Naive thymus-derived CD4-positive, alpha-beta T cell (primary cell): ENCODE measurements around the gene DAAM2. TPM values are rescaled to one million over a fixed set of nuclear protein-coding genes. Genes with fewer than 3 reads are reported as not detected.

ENCODE experiments used
- ATAC-seq: fragments of 150-1000 bp; cut with Tn5 transposase; 2 replicates; pipeline ENCODE4 v1.10.0; 2021; ENCODE audit warnings: mild to moderate bottlenecking, moderate library complexity
- CTCF ChIA-PET: fragments of 350-600 bp; sonication (Branson Sonifier 250); formaldehyde crosslinking; loops from one replicate; lab custom pipeline; 2021; ENCODE audit warnings: antibody characterized with exemption; lab: Charles Lee
- POLR2A ChIA-PET: fragments of 350-600 bp; sonication (Branson Sonifier 250); formaldehyde crosslinking; loops from one replicate; lab custom pipeline; 2021; ENCODE audit warnings: antibody characterized with exemption, inconsistent platforms; lab: Charles Lee
- DNase-seq, 9 donors: peaks; one replicate each; pipeline versions ENCODE4 v3.0.0 to v3.0.0-alpha.2; 2020 to 2022; ENCODE audit warnings: mixed read lengths in 1 of 9
- H3K27ac ChIP-seq: one replicate; pipeline ENCODE4 v1.7.0; 2013; ENCODE audit warnings: mild to moderate bottlenecking, low read depth, low read length, moderate library complexity
- H3K27me3 ChIP-seq, 2 donors: one replicate each; pipeline ENCODE4 v1.7.0; 2013; ENCODE audit warnings: low read length in 2 of 2, mild to moderate bottlenecking in 2 of 2, moderate library complexity in 2 of 2; ENCODE audit not compliant: control insufficient read depth in 2 of 2, insufficient read depth in 2 of 2
- H3K36me3 ChIP-seq, 3 experiments: 1 replicate in 2 of 3; 2 replicates in 1 of 3; pipeline ENCODE4 v1.7.0; 2013; ENCODE audit warnings: low read length in 3 of 3, mild to moderate bottlenecking in 3 of 3, moderate library complexity in 1 of 3; ENCODE audit not compliant: insufficient read depth in 3 of 3, control insufficient read depth in 2 of 3
- H3K4me1 ChIP-seq, 2 donors: one replicate each; pipeline ENCODE4 v1.7.0; 2013; ENCODE audit warnings: low read length in 2 of 2, mild to moderate bottlenecking in 2 of 2, moderate library complexity in 1 of 2; ENCODE audit not compliant: control insufficient read depth in 2 of 2, insufficient read depth in 2 of 2
- H3K4me3 ChIP-seq: 2 replicates; pipeline ENCODE4 v1.7.0; 2013; ENCODE audit warnings: mild to moderate bottlenecking, low read length
- H3K9me3 ChIP-seq, 3 experiments: 1 replicate in 2 of 3; 2 replicates in 1 of 3; pipeline ENCODE4 v1.7.0; 2013; ENCODE audit warnings: low read length in 3 of 3; ENCODE audit not compliant: control insufficient read depth in 2 of 3
- H3K27ac Mint-ChIP-seq, 9 donors: one replicate each; pipeline ENCODE4 v1.8.0; 2020 to 2022; ENCODE audit warnings: mixed read lengths in 9 of 9, mild to moderate bottlenecking in 8 of 9, moderate library complexity in 5 of 9, inconsistent platforms in 2 of 9
- H3K27me3 Mint-ChIP-seq, 5 donors: one replicate each; pipeline ENCODE4 v1.8.0; 2021 to 2022; ENCODE audit warnings: mixed read lengths in 5 of 5, mild to moderate bottlenecking in 1 of 5
- H3K36me3 Mint-ChIP-seq, 5 donors: one replicate each; pipeline ENCODE4 v1.8.0; 2020 to 2022; ENCODE audit warnings: mixed read lengths in 5 of 5, mild to moderate bottlenecking in 3 of 5, inconsistent platforms in 1 of 5
- H3K4me1 Mint-ChIP-seq, 7 donors: one replicate each; pipeline ENCODE4 v1.8.0; 2020 to 2022; ENCODE audit warnings: mixed read lengths in 7 of 7, mild to moderate bottlenecking in 3 of 7, inconsistent platforms in 1 of 7
- H3K4me3 Mint-ChIP-seq, 10 donors: one replicate each; pipeline ENCODE4 v1.8.0; 2020 to 2022; ENCODE audit warnings: mild to moderate bottlenecking in 10 of 10, mixed read lengths in 10 of 10, moderate library complexity in 6 of 10, inconsistent platforms in 2 of 10
- H3K9me3 Mint-ChIP-seq, 11 donors: one replicate each; pipeline ENCODE4 v1.8.0; 2020 to 2022; ENCODE audit warnings: mixed read lengths in 11 of 11, mild to moderate bottlenecking in 4 of 11, inconsistent platforms in 1 of 11, moderate library complexity in 1 of 11
- intact Hi-C, 2 donors: fragments of 100-400 bp; cut with micrococcal nuclease; formaldehyde crosslinking; loops; one replicate each; pipeline ENCODE4 v1.15.1; 2023
- polyA plus RNA-seq, 2 donors: library from polyadenylated mRNA; unstranded; fragments of 300-500 nt; fragmentation: Illumina TruSeq; gene quantifications; one replicate each; pipeline ENCODE4 v1.2.3, GENCODE V29; 2021
- total RNA-seq, 6 experiments: library from RNA in 5 of 6; stranded (reverse) in 5 of 6; gene quantifications; 1 replicate in 5 of 6; 2 replicates in 1 of 6; pipeline ENCODE4 v1.2.3 and lab custom pipeline; 2021 to 2026

DAAM2 gene
- total and polyA plus RNA-seq, 7 experiments from 2014 or later = not detected

DNA sequence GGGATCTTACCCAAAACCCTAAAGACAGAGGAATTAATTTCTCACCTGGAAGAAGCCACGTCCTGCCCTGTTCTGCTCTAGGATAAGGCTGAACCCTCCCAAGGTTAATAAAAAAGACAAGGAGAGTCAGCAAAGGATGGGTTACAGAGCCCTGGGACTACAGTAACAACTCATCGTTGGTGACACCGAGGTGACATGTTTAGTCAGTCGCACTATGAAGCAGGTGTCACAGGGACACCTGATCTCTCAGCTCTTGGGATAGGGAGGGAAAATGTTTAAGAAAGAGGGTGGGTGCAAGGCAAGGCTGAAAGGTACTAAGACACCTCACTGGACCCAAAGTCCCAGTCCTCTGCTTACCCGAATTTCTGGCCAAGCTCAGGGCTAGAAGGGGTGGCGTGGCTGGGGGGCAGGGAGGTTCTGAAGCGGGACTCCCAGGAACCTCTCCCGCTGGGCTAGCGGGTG is 141.5 kb downstream of the DAAM2 start:
- DNase-seq = peak in 1 of 9 donors; percentile 5
- H3K27ac Mint-ChIP-seq = peak overlapping the region in 7 of 9 donors; percentile 66 to 93 (median 78)
- intact Hi-C loops = loop anchor here in 1 of 2 donors (1.0 to 10.0 kb wide), 2 partner anchors 208 to 819 kb away; partner anchors contain the start of genes KIF6 and SAYSD1
- H3K9me3 ChIP-seq = no peaks in the 10 kb centered on the region
- peak overlapping the region; percentile 42 for H3K4me3 ChIP-seq
- no peaks in the 10 kb centered on the region for H3K27me3 ChIP-seq
- no peaks in the 10 kb centered on the region for H3K36me3 ChIP-seq
- peaks cover 0 to 35% (median 7%) of the 10 kb centered on the region in 5 donors for H3K27me3 Mint-ChIP-seq
- peaks cover 0 to 7% of the 10 kb centered on the region in 2 donors for H3K4me1 ChIP-seq
- H3K36me3 Mint-ChIP-seq = no peaks in the 10 kb centered on the region
- peaks cover 3 to 28% (median 24%) of the 10 kb centered on the region in 7 donors for H3K4me1 Mint-ChIP-seq
- ChIA-PET POLR2A (no interaction called here), CTCF (no interaction called here)
- H3K4me3 Mint-ChIP-seq = peak overlapping the region; percentile 78 to 95 (median 90)
- no peaks in the 10 kb centered on the region for H3K9me3 Mint-ChIP-seq
- no peak for ATAC-seq
- peak overlapping the region; percentile 27 for H3K27ac ChIP-seq

DNA sequence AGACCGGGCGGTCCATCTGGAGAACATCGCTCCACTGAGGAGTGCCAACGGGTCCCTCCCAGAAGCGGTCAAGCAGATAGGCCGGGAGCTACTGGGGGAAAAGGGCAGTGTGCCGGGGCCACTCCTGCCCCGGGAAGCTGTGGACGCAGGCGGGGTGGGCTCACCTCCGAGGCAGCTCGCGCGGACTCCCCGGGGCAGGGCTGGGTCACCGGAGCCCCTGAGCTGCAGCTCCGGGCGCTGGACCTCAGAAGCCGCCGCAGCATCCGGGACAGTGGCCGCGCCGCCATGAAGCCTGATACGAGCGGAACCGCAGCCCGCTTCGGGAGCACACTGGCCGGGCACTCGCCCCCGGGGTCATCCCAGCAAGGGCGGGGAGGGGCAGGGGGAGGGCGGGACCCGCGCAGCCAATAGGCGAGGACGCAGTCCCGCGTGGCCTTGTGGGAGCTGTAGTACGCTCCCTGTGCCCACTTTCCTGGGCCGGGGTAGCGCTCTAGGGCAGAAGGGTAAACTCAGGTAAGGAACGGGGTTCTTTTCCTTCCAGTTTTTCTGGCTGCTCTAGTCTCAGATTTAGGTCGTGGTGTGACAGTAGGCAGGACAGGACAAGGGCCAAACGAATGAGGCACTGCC is 142.1 kb downstream of the DAAM2 start, which contains the start of gene MOCS1:
MOCS1 (minus strand) TSS at position 332 of the 627 bp plus-strand sequence; CDS start at position 287, 45 bp downstream.
- Mint-ChIP-seq H3K4me3 (peak within 1 kb of the TSS; percentile 80 to 95 (median 90)), H3K9me3 (no peaks in the 10 kb centered on the region), H3K27me3 (peaks cover 0 to 35% (median 7%) of the 10 kb centered on the region in 5 donors), H3K4me1 (peaks cover 3 to 28% (median 24%) of the 10 kb centered on the region in 7 donors), H3K36me3 (no peaks in the 10 kb centered on the region), H3K27ac (peak within 1 kb of the TSS in 7 of 9 donors; percentile 66 to 93 (median 78))
- Histone ChIP-seq H3K36me3 (no peaks in the 10 kb centered on the region), H3K9me3 (no peaks in the 10 kb centered on the region), H3K4me1 (peaks cover 0 to 7% of the 10 kb centered on the region in 2 donors), H3K27ac (peak within 1 kb of the TSS; percentile 27), H3K4me3 (peak within 1 kb of the TSS; percentile 42), H3K27me3 (no peaks in the 10 kb centered on the region)
- ChIA-PET POLR2A (no interaction called here), CTCF (no interaction called here)
- DNase-seq (peak in 7 of 9 donors; percentile 15 to 30 (median 22)), ATAC-seq (peak; percentile 77)
- intact Hi-C loops = loop anchor here in 1 of 2 donors (10.0 kb wide), 1 partner anchor 819 kb away; the partner anchor contains the start of gene SAYSD1

DNA sequence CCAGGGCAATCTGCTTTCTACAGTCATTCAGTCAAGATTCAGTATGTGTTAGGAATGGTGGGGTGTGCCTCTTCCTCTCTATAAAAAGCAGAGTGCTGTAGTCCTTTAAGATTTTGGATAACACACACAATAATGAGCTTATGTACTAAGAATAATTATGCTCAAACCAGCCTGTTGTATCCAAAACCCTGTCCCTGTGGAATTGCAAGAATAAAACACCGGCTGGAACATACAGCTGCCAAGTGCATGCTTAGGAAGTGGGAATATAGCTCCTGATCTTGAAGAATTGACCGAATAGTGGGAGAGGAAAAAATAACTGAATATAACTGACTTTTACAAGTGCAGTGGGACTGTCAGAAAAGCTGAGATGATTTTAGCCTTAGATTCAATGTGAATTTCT is 143.1 kb downstream of the DAAM2 start:
- H3K9me3 ChIP-seq = no peaks in the 10 kb centered on the region
- POLR2A ChIA-PET = no interaction called here
- H3K27me3 ChIP-seq = no peaks in the 10 kb centered on the region
- peaks cover 0 to 35% (median 7%) of the 10 kb centered on the region in 5 donors for H3K27me3 Mint-ChIP-seq
- intact Hi-C loops = loop anchor here in 1 of 2 donors (10.0 kb wide), 1 partner anchor 820 kb away; the partner anchor contains the start of gene SAYSD1
- CTCF ChIA-PET = interaction anchor here (0.6 kb wide), 1 partner anchor 25 kb away, joined by 3 read pairs; no protein-coding TSS in a partner anchor
- H3K36me3 Mint-ChIP-seq = no peaks in the 10 kb centered on the region
- H3K4me3 Mint-ChIP-seq = peak overlapping the region in 4 of 10 donors; percentile 36 to 81 (median 52)
- H3K9me3 Mint-ChIP-seq = no peaks in the 10 kb centered on the region
- DNase-seq (no peak), ATAC-seq (no peak)
- H3K27ac ChIP-seq = no peak overlapping the region
- peaks cover 3 to 28% (median 23%) of the 10 kb centered on the region in 7 donors for H3K4me1 Mint-ChIP-seq
- peak overlapping the region in 1 of 9 donors; percentile 32 for H3K27ac Mint-ChIP-seq
- peaks cover 0 to 7% of the 10 kb centered on the region in 2 donors for H3K4me1 ChIP-seq
- no peaks in the 10 kb centered on the region for H3K36me3 ChIP-seq
- H3K4me3 ChIP-seq = no peak overlapping the region

DNA sequence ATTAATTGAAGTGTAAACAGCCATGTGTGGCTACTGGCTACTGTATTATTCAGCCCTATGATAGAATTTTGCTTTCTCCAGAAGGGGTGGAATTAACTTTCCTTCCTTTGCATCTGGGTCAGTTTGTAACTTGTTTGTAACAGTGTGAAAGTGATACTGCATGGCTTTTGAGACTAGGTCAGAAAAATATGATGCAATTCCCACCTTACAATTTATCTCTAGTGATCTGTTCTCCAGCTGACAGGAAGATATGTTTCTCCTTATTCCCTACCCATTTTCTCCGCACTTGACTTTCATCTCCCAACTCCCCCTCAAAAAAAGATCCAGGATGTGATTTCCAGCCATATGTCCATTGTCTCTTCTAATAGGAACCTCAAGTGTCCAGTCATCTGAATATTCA is 144.7 kb downstream of the DAAM2 start:
- no peaks in the 10 kb centered on the region for H3K9me3 Mint-ChIP-seq
- H3K4me1 Mint-ChIP-seq = peaks cover 3 to 28% (median 23%) of the 10 kb centered on the region in 7 donors
- intact Hi-C loops = loop anchor here in 1 of 2 donors (10.0 kb wide), 1 partner anchor 822 kb away; the partner anchor contains the start of gene SAYSD1
- Histone ChIP-seq H3K36me3 (no peaks in the 10 kb centered on the region), H3K4me3 (no peak overlapping the region), H3K9me3 (no peaks in the 10 kb centered on the region), H3K27ac (no peak overlapping the region), H3K4me1 (peaks cover 0 to 7% of the 10 kb centered on the region in 2 donors), H3K27me3 (no peaks in the 10 kb centered on the region)
- peaks cover 1 to 34% (median 7%) of the 10 kb centered on the region in 5 donors for H3K27me3 Mint-ChIP-seq
- H3K4me3 Mint-ChIP-seq = no peak overlapping the region
- ChIA-PET CTCF (no interaction called here), POLR2A (no interaction called here)
- H3K36me3 Mint-ChIP-seq = no peaks in the 10 kb centered on the region
- H3K27ac Mint-ChIP-seq = no peak overlapping the region
- DNase-seq = no peak
- no peak for ATAC-seq

DNA sequence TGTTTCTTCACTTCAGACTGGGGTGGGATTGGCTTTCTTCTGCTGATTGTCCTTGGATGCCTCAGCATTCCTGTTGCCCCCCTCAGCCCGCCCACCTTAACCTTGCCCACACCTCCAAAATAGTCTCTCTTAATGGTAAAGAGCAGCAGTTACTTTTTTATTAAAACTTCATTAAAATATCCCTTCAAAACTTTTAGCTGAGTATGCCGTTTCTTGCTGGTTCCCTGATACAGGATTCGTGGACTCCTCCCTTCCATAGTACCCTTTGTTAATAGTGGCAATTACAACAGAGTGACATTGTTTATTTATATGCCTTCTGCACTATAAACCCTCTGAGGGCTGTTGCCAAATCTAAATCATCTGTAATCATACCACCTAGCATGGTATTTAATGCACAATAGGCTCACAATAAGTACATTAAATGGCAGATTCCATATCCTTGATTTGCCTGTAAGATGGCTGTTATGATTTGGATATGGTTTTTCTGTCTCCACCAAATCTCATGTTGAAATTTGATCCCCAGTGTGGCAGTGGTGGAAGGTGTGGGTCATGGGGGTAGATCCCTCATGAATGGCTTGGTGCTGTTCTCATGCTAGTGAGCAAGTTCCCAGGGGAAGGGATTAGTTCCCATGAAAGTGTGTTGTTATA is 145.6 kb downstream of the DAAM2 start:
- H3K27ac ChIP-seq = no peak overlapping the region
- no peaks in the 10 kb centered on the region for H3K36me3 Mint-ChIP-seq
- CTCF ChIA-PET = no interaction called here

DNA sequence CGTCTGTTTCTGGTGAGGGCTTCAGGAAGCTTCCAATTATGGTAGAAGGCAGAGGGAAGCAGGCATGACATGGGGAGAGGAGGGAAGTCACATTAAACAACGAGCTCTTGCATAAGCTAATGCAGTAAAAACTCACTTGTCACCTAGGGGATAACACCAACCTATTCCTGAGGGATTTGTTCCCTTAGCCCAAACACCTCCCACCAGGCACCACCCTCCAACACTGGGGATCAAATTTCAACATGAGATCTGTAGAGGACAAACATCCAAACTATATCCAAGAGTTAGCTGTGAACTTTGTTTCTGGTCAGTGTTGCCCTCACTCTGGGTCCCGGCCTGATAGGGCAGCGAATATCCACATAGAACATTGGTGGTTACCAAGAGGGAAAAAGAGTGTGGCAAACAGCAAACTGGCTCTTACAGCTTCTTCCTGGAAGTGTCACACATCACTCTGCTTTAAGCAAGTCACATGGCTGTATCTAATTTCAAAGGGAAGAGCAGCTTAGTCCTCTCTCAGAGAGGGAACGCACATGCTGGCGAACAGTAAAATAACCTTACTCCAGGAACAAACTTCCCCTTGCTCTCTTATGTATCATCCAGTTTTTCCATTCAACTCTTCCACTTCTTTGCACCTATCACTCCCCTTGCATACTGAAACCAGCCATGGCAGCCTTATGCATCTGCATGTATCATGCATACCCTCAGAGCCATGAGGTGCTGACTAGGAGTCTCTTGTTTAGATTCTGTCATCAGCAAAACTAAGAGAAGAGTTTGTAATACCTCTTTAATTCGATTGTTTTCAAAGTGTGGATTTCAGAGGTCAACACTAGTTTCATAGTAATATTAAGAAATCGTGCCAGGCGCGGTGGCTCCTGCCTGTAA is 146.8 kb downstream of the DAAM2 start:
- no peak overlapping the region for H3K27ac Mint-ChIP-seq
- H3K4me1 ChIP-seq = peaks cover 0 to 7% of the 10 kb centered on the region in 2 donors
- no peaks in the 10 kb centered on the region for H3K36me3 ChIP-seq
- H3K27ac ChIP-seq = no peak overlapping the region
- intact Hi-C loops = loop anchor here in 1 of 2 donors (10.0 kb wide), 1 partner anchor 824 kb away; the partner anchor contains the start of gene SAYSD1
- H3K4me1 Mint-ChIP-seq = peaks cover 0 to 15% (median 10%) of the 10 kb centered on the region in 7 donors
- H3K27me3 Mint-ChIP-seq = peaks cover 5 to 18% (median 9%) of the 10 kb centered on the region in 5 donors
- H3K9me3 Mint-ChIP-seq = no peaks in the 10 kb centered on the region
- no peak overlapping the region for H3K4me3 Mint-ChIP-seq
- ChIA-PET CTCF (no interaction called here), POLR2A (no interaction called here)
- H3K36me3 Mint-ChIP-seq = no peaks in the 10 kb centered on the region
- no peaks in the 10 kb centered on the region for H3K9me3 ChIP-seq
- no peak for ATAC-seq
- H3K4me3 ChIP-seq = no peak overlapping the region
- DNase-seq = no peak
- H3K27me3 ChIP-seq = no peaks in the 10 kb centered on the region

More for the DNA sequence above, 145.6 kb downstream of the DAAM2 start:
- POLR2A ChIA-PET = no interaction called here
- H3K27ac Mint-ChIP-seq = no peak overlapping the region
- no peak overlapping the region for H3K4me3 Mint-ChIP-seq
- H3K27me3 ChIP-seq = no peaks in the 10 kb centered on the region
- peaks cover 3 to 26% (median 22%) of the 10 kb centered on the region in 7 donors for H3K4me1 Mint-ChIP-seq
- H3K36me3 ChIP-seq = no peaks in the 10 kb centered on the region
- ATAC-seq (no peak), DNase-seq (no peak)
- H3K4me1 ChIP-seq = peaks cover 0 to 7% of the 10 kb centered on the region in 2 donors
- intact Hi-C loops = loop anchor here in 1 of 2 donors (10.0 kb wide), 1 partner anchor 823 kb away; the partner anchor contains the start of gene SAYSD1
- H3K9me3 ChIP-seq = no peaks in the 10 kb centered on the region
- H3K4me3 ChIP-seq = no peak overlapping the region
- peaks cover 5 to 30% (median 9%) of the 10 kb centered on the region in 5 donors for H3K27me3 Mint-ChIP-seq
- no peaks in the 10 kb centered on the region for H3K9me3 Mint-ChIP-seq
